ENCODE data around the gene HID1.

DNA sequence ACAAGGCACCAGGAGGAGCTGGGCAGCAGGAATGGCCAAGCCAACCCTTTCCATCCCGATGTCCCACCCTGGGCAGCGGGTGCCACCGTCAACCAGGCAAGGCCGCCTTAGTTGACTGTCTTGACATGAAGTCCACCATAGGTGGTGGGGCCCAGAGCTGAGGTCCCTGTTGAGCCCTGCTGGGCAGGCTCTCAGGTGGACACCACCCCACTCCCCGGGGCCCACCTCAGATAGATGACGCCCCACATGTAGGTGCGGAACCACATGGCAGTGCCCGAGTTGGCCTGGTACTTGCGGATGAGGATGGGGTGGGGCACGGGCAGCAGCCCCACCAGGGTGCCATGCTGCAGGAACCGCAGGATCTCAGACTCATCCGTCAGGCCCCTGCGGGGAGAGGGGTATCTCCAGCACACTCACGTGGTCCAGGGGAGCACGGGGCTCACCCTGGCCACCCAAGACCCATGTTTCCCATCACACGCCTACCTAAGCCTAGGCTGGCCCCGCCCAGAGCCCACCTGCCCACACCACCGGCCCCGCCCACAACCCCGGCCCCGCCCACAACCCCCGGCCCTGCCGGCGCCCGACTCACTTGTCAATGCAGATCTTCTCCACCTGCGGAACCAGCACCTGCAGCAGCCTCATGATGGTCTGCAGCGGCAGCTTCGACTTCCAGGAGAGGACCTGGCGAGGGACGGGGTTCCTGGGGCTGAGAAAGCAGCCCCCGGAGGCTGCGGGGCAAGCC lies 20.7 kb downstream of the HID1 start:
- TF ChIP-seq EZH2 (IDR thresholded peaks at IDR 0.05; ENCODE audit: borderline replicate concordance, insufficient read depth, low read depth, low read length, poor library complexity, severe bottlenecking): no peak
- TF ChIP-seq, protein P1, sequence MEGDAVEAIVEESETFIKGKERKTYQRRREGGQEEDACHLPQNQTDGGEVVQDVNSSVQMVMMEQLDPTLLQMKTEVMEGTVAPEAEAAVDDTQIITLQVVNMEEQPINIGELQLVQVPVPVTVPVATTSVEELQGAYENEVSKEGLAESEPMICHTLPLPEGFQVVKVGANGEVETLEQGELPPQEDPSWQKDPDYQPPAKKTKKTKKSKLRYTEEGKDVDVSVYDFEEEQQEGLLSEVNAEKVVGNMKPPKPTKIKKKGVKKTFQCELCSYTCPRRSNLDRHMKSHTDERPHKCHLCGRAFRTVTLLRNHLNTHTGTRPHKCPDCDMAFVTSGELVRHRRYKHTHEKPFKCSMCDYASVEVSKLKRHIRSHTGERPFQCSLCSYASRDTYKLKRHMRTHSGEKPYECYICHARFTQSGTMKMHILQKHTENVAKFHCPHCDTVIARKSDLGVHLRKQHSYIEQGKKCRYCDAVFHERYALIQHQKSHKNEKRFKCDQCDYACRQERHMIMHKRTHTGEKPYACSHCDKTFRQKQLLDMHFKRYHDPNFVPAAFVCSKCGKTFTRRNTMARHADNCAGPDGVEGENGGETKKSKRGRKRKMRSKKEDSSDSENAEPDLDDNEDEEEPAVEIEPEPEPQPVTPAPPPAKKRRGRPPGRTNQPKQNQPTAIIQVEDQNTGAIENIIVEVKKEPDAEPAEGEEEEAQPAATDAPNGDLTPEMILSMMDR (IDR thresholded peaks at IDR 0.05): no peak

Data from B cell (primary cell).